MM.1S (cell line): ENCODE data around the gene STRIT1.

Experiments
- DNase-seq: peaks from one replicate; pipeline ENCODE4 v3.0.0-alpha.2; 2015
- H2AFZ ChIP-seq: fragments of 300-600 bp; sonication (generic); 2 replicates; pipeline ENCODE4 v1.6.0; 2016; ENCODE audit warnings: antibody characterized with exemption, low read length
- H3F3A ChIP-seq: fragments of 300-600 bp; sonication (generic); 2 replicates; pipeline ENCODE4 v1.6.1; 2016; ENCODE audit warnings: mild to moderate bottlenecking, antibody characterized with exemption, low read length, moderate library complexity, mixed read lengths; ENCODE audit not compliant: insufficient read depth
- H3K27ac ChIP-seq: fragments of 300-600 bp; sonication (generic); 2 replicates; pipeline ENCODE4 v1.5.1; 2016; ENCODE audit warnings: mild to moderate bottlenecking, low read length
- H3K27me3 ChIP-seq: fragments of 300-600 bp; sonication (generic); replicated peaks from 2 replicates; pipeline ENCODE4 v1.6.0; 2016; ENCODE audit warnings: low read length; ENCODE audit not compliant: insufficient read depth
- H3K36me3 ChIP-seq: fragments of 300-600 bp; sonication (generic); replicated peaks from 2 replicates; pipeline ENCODE4 v1.6.1; 2016; ENCODE audit warnings: mild to moderate bottlenecking, low read length, mixed read lengths; ENCODE audit not compliant: insufficient read depth
- H3K4me1 ChIP-seq: fragments of 300-600 bp; sonication (generic); 2 replicates; pipeline ENCODE4 v1.6.1; 2016; ENCODE audit warnings: low read length, mixed read lengths
- H3K4me2 ChIP-seq: fragments of 300-600 bp; sonication (generic); 2 replicates; pipeline ENCODE4 v1.6.0; 2016; ENCODE audit warnings: low read depth, low read length
- H3K4me3 ChIP-seq: fragments of 300-600 bp; sonication (generic); 2 replicates; pipeline ENCODE4 v1.5.1; 2016; ENCODE audit warnings: low read length, mixed read lengths
- H3K79me2 ChIP-seq: fragments of 300-600 bp; sonication (generic); 2 replicates; pipeline ENCODE4 v1.6.1; 2016; ENCODE audit warnings: mixed run types, low read length, mixed read lengths
- H3K9ac ChIP-seq: fragments of 300-600 bp; sonication (generic); 2 replicates; pipeline ENCODE4 v1.6.1; 2016; ENCODE audit warnings: low read length, mixed read lengths
- H3K9me2 ChIP-seq: fragments of 300-600 bp; sonication (generic); replicated peaks from 2 replicates; pipeline ENCODE4 v1.6.1; 2016; ENCODE audit warnings: mild to moderate bottlenecking, low read length, mixed read lengths; ENCODE audit not compliant: insufficient read depth
- H3K9me3 ChIP-seq: fragments of 300-600 bp; sonication (generic); replicated peaks from 2 replicates; pipeline ENCODE4 v1.6.1; 2016; ENCODE audit warnings: mild to moderate bottlenecking, low read length, mixed read lengths; ENCODE audit not compliant: insufficient read depth
- H4K20me1 ChIP-seq: fragments of 300-600 bp; sonication (generic); 2 replicates; pipeline ENCODE4 v1.6.1; 2016; ENCODE audit warnings: mild to moderate bottlenecking, low read length, moderate library complexity, mixed read lengths; ENCODE audit not compliant: insufficient read depth
- EZH2 ChIP-seq: fragments of 300-600 bp; sonication (generic); optimal IDR thresholded peaks from 2 replicates; pipeline ENCODE3; 2017; ENCODE audit warnings: low read depth, mild to moderate bottlenecking, antibody characterized with exemption, low read length, mixed read lengths
- EZH2phosphoT487 ChIP-seq: fragments of 300-600 bp; sonication (generic); IDR thresholded peaks from 2 replicates; pipeline ENCODE4 v1.6.1; 2018; ENCODE audit warnings: antibody characterized with exemption, low read length
- TF ChIP-seq, protein P1 (sequence below): fragments of 300-600 bp; sonication (generic); IDR thresholded peaks from 2 replicates; pipeline ENCODE4 v1.5.1; 2016; ENCODE audit warnings: antibody characterized with exemption, low read length, mixed read lengths

Gene STRIT1

GRCh38 chr3:155329513-155330048, 36.1 kb upstream of the STRIT1 start:
- no peak overlapping the region for H3K9ac ChIP-seq
- H3K4me1 ChIP-seq: peaks cover 13% of the 10 kb centered on the region
- H3K4me3 ChIP-seq: no peak overlapping the region
- no peaks in the 10 kb centered on the region for H3K27me3 ChIP-seq
- H3K4me2 ChIP-seq: no peak overlapping the region
- H4K20me1 ChIP-seq: no peaks in the 10 kb centered on the region
- no peak overlapping the region for H2AFZ ChIP-seq
- no peak for DNase-seq
- H3K79me2 ChIP-seq: no peaks in the 10 kb centered on the region
- H3K36me3 ChIP-seq: no peaks in the 10 kb centered on the region
- TF ChIP-seq EZH2 (no peak), EZH2phosphoT487 (no peak)
- TF ChIP-seq, protein P1, sequence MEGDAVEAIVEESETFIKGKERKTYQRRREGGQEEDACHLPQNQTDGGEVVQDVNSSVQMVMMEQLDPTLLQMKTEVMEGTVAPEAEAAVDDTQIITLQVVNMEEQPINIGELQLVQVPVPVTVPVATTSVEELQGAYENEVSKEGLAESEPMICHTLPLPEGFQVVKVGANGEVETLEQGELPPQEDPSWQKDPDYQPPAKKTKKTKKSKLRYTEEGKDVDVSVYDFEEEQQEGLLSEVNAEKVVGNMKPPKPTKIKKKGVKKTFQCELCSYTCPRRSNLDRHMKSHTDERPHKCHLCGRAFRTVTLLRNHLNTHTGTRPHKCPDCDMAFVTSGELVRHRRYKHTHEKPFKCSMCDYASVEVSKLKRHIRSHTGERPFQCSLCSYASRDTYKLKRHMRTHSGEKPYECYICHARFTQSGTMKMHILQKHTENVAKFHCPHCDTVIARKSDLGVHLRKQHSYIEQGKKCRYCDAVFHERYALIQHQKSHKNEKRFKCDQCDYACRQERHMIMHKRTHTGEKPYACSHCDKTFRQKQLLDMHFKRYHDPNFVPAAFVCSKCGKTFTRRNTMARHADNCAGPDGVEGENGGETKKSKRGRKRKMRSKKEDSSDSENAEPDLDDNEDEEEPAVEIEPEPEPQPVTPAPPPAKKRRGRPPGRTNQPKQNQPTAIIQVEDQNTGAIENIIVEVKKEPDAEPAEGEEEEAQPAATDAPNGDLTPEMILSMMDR: no peak
- no peaks in the 10 kb centered on the region for H3K9me2 ChIP-seq
- no peaks in the 10 kb centered on the region for H3K9me3 ChIP-seq
- no peaks in the 10 kb centered on the region; the same call in 1 of the 2 replicates for H3F3A ChIP-seq
- H3K27ac ChIP-seq: no peak overlapping the region

DNA sequence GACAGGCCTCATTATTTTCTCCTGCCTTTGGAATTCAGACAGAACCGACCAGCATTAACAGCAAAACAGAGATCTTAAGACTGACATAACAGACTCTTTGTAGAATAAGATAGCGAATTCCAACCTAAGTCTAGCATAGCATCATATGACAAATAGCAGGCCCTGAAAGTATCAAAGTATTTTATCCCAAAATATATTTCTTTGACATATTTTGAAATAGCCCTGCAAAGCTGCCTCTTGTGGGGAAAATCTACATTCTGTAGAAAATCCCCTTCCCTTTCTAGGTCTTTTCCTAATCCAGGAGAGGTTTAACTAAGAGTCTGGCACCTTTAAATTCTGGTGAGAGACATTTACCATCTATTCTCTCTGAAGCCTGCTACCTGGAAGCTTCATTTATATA, 34.4 kb upstream of the STRIT1 start:
- Histone ChIP-seq H3K9me3 (no peaks in the 10 kb centered on the region), H4K20me1 (no peaks in the 10 kb centered on the region), H3K36me3 (no peaks in the 10 kb centered on the region), H3K27ac (no peak overlapping the region), H3K9ac (no peak overlapping the region), H3K9me2 (no peaks in the 10 kb centered on the region), H3K27me3 (no peaks in the 10 kb centered on the region), H3K4me3 (no peak overlapping the region), H3K4me2 (no peak overlapping the region), H2AFZ (no peak overlapping the region), H3K4me1 (0 out of 2 replicates have a peak, but pooled peaks cover 5% of the 10 kb centered on the region), H3K79me2 (no peaks in the 10 kb centered on the region), H3F3A (no peaks in the 10 kb centered on the region; the same call in 1 of the 2 replicates)
- no peak for TF ChIP-seq EZH2
- no peak for TF ChIP-seq EZH2phosphoT487
- TF ChIP-seq, protein P1: no peak
- DNase-seq: no peak

DNA sequence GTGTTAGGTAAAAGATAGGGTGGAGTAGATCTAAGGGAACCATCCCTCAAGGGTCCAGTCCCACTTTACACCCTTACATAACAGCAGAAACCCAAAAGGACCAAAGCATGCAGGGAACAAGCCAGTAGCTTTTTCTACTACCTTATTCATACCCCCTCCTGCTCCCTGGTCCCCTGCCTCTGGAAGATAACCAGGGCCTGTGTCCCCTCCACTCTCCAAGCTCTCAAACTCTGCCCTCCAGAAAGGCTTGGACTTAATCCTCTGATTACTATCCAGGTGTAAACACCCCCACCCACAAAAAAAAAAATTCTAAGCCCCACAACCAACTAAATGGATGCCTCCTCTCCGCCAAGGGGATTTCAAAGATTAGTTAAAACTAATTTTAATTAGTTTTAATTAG, 33.9 kb upstream of the STRIT1 start:
- Histone ChIP-seq H3K9ac (no peak overlapping the region), H3K9me2 (no peaks in the 10 kb centered on the region), H3K4me1 (0 out of 2 replicates have a peak, but pooled peaks cover 5% of the 10 kb centered on the region), H4K20me1 (no peaks in the 10 kb centered on the region), H3K4me2 (no peak overlapping the region), H3K27ac (no peak overlapping the region), H3F3A (no peaks in the 10 kb centered on the region; the same call in 1 of the 2 replicates), H3K79me2 (no peaks in the 10 kb centered on the region), H3K36me3 (no peaks in the 10 kb centered on the region), H2AFZ (no peak overlapping the region), H3K9me3 (no peaks in the 10 kb centered on the region), H3K27me3 (no peaks in the 10 kb centered on the region), H3K4me3 (no peak overlapping the region)
- DNase-seq: no peak
- no peak for TF ChIP-seq EZH2

GRCh38 chr3:155326901-155327300, 33.4 kb upstream of the STRIT1 start:
- Histone ChIP-seq H3K79me2 (no peaks in the 10 kb centered on the region), H3F3A (no peaks in the 10 kb centered on the region; the same call in 1 of the 2 replicates), H3K4me1 (0 out of 2 replicates have a peak, but pooled peaks cover 5% of the 10 kb centered on the region), H3K9me2 (no peaks in the 10 kb centered on the region), H3K27me3 (no peaks in the 10 kb centered on the region), H3K9ac (no peak overlapping the region), H3K4me2 (no peak overlapping the region), H3K4me3 (no peak overlapping the region), H2AFZ (no peak overlapping the region), H3K36me3 (no peaks in the 10 kb centered on the region), H3K9me3 (no peaks in the 10 kb centered on the region), H3K27ac (no peak overlapping the region), H4K20me1 (no peaks in the 10 kb centered on the region)
- no peak for DNase-seq
- TF ChIP-seq, protein P1: no peak
- TF ChIP-seq EZH2: no peak
